ENCODE results near the gene EVI5L.

- TF ChIP-seq CTCF (IDR thresholded peaks at IDR 0.05): no peak
- no peak for TF ChIP-seq POLR2A (IDR thresholded peaks at IDR 0.05)
Observed at GRCh38 chr19:7793493-7793892, 36.5 kb upstream of the EVI5L start.

Data from breast epithelium (tissue), 3 donors.